Sigmoid colon (tissue), 3 donors: ENCODE measurements around the gene ABCB6.

Source experiments
- CTCF ChIP-seq, 4 experiments: fragments of 450-650 bp in 3 of 4; fragments of 200-600 bp in 1 of 4; IDR thresholded peaks; one replicate each; pipeline ENCODE4 v1.5.1; 2016 to 2019; ENCODE audit warnings: antibody characterized with exemption in 4 of 4, mild to moderate bottlenecking in 3 of 4, moderate library complexity in 2 of 4
- POLR2A ChIP-seq, 2 donors: fragments of 450-650 bp; IDR thresholded peaks; one replicate each; pipeline ENCODE4 v1.6.1; 2016; ENCODE audit warnings: antibody characterized with exemption in 2 of 2, mild to moderate bottlenecking in 2 of 2, moderate library complexity in 2 of 2

GRCh38 chr2:219180961-219181360 is 37.8 kb downstream of the ABCB6 start:
- TF ChIP-seq CTCF (IDR thresholded peaks at IDR 0.05) (no peak), POLR2A (IDR thresholded peaks at IDR 0.05) (no peak)
